Cardiac muscle cell (in vitro differentiated cells and primary cell): ENCODE results near the gene NEURL4. TPM values are rescaled to one million over a fixed set of nuclear protein-coding genes. Genes with fewer than 3 reads are reported as not detected.

ENCODE experiments used
- DNase-seq, 2 donors: peaks; one replicate each; pipeline versions ENCODE4 v3.0.0 to v3.0.0-alpha.2; 2010 to 2017; ENCODE audit warnings: low read depth in 1 of 2, low spot score in 1 of 2
- H3K27ac ChIP-seq: fragments of 200-600 bp; sonication (generic); 2 replicates; pipeline ENCODE4 v1.5.1; 2016
- H3K27me3 ChIP-seq: fragments of 200-600 bp; sonication (generic); 2 replicates; pipeline ENCODE4 v1.6.0; 2016; ENCODE audit warnings: control low read depth
- H3K36me3 ChIP-seq: fragments of 200-600 bp; sonication (generic); 2 replicates; pipeline ENCODE4 v1.5.1; 2016; ENCODE audit warnings: control low read depth
- H3K4me1 ChIP-seq: fragments of 200-600 bp; sonication (generic); 2 replicates; pipeline ENCODE4 v1.8.1; 2017; ENCODE audit warnings: low read depth, mild to moderate bottlenecking, mixed run types
- H3K4me3 ChIP-seq: fragments of 200-600 bp; sonication (generic); 2 replicates; pipeline ENCODE4 v1.5.1; 2016; ENCODE audit warnings: mild to moderate bottlenecking
- H3K9me3 ChIP-seq: fragments of 200-600 bp; sonication (generic); 2 replicates; pipeline ENCODE4 v1.5.1; 2017; ENCODE audit warnings: low read depth, mild to moderate bottlenecking, control low read depth
- polyA plus RNA-seq: library from polyadenylated mRNA; unstranded; fragments of >200 nt; fragmentation: Nextera tagmentation; extraction: Ambion mirVana; gene quantifications from 2 replicates; pipeline ENCODE4 v1.2.1, GENCODE V29; 2016
- total RNA-seq: library from RNA; depleted of rRNA; stranded (reverse); fragments of >200 nt; gene quantifications from 2 replicates; pipeline ENCODE4 v1.2.3, GENCODE V29; 2016
- TF ChIP-seq, protein P1 (sequence below): IDR thresholded peaks from 2 replicates; pipeline ENCODE4 v1.5.1; 2012; ENCODE audit warnings: low read depth, mild to moderate bottlenecking, low read length

NEURL4 gene
- total and polyA plus RNA-seq, 2 experiments from 2014 or later = 15.5 to 32.4 TPM

DNA sequence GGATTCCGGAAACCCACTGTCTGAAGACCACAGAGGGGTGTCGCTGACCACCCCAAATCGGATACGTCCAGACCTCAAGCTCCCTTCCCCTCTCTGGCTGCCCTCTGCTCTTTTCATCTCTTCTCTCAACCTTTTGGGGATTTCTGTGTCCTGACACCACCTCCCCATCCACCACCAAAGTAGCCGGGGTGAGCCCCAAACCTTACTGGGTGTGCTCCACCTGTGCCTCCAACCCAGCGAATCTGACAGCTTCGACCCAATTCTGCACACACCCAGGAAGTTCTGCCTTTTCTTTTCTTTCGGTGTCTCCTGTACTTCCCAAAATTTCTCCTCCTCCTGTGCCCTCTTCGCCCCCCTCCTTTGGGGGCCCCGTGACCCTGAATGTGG, 23.4 kb upstream of the NEURL4 start:
- peaks cover 13% of the 10 kb centered on the region for H3K4me1 ChIP-seq
- TF ChIP-seq, protein P1, sequence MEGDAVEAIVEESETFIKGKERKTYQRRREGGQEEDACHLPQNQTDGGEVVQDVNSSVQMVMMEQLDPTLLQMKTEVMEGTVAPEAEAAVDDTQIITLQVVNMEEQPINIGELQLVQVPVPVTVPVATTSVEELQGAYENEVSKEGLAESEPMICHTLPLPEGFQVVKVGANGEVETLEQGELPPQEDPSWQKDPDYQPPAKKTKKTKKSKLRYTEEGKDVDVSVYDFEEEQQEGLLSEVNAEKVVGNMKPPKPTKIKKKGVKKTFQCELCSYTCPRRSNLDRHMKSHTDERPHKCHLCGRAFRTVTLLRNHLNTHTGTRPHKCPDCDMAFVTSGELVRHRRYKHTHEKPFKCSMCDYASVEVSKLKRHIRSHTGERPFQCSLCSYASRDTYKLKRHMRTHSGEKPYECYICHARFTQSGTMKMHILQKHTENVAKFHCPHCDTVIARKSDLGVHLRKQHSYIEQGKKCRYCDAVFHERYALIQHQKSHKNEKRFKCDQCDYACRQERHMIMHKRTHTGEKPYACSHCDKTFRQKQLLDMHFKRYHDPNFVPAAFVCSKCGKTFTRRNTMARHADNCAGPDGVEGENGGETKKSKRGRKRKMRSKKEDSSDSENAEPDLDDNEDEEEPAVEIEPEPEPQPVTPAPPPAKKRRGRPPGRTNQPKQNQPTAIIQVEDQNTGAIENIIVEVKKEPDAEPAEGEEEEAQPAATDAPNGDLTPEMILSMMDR = peak; percentile 52
- no peak for DNase-seq
- H3K27me3 ChIP-seq = no peaks in the 10 kb centered on the region
- no peaks in the 10 kb centered on the region for H3K36me3 ChIP-seq
- H3K4me3 ChIP-seq = peak overlapping the region; percentile 54
- H3K27ac ChIP-seq = peak overlapping the region; percentile 97
- H3K9me3 ChIP-seq = no peaks in the 10 kb centered on the region

DNA sequence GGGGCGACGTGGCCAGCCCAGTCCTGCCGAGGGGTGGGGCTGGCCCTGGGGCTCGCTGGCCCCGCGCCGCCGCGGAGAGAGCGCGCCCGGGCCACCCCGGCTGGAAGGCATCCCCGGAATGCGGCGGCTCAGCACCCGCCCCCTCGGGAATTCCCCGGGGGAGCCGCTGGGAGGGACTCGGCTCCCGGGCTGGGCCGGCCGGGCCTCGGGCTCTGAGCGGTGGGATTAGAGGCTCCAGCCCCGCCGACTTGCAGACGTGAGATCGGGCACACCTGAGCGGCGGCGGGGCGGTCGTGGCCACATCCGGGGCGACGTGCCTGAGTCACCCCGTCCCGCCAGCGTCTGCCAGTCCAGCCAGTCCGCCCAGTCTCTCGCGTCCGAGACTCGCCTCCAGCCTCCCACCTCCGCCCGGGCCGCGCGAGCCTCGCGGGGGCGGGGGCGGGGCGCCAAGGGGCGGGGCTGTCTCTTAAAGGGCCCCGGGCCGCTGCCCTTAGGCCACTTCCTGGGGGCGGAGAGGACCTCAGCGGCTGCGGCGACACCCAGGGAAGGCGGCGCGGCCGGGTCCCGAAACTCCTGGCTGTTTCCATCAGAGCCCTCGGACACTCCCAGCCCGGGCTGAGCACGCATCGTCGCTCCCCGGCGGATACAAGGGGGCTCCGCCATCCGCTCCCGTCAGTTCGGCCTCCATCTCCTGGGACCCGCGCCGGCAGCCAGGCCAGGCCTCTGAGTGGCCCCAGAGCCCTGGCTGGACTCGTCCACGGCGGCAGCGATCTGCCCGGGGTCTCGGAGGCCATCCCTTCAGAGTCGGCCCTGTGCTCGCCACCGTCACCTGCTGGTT, 22.7 kb upstream of the NEURL4 start, which contains the start of gene KCTD11:
TSS of gene KCTD11 (plus strand) at position 498 of the 838 bp plus-strand sequence.
- peak within 1 kb of the TSS; percentile 97 for H3K27ac ChIP-seq
- TF ChIP-seq, protein P1 = no peak
- H3K9me3 ChIP-seq = no peaks in the 10 kb centered on the region
- DNase-seq = peak; percentile 94 to 96
- H3K27me3 ChIP-seq = no peaks in the 10 kb centered on the region
- H3K4me3 ChIP-seq = peak within 1 kb of the TSS; percentile 54
- H3K4me1 ChIP-seq = peaks cover 13% of the 10 kb centered on the region
- no peaks in the 10 kb centered on the region for H3K36me3 ChIP-seq

DNA sequence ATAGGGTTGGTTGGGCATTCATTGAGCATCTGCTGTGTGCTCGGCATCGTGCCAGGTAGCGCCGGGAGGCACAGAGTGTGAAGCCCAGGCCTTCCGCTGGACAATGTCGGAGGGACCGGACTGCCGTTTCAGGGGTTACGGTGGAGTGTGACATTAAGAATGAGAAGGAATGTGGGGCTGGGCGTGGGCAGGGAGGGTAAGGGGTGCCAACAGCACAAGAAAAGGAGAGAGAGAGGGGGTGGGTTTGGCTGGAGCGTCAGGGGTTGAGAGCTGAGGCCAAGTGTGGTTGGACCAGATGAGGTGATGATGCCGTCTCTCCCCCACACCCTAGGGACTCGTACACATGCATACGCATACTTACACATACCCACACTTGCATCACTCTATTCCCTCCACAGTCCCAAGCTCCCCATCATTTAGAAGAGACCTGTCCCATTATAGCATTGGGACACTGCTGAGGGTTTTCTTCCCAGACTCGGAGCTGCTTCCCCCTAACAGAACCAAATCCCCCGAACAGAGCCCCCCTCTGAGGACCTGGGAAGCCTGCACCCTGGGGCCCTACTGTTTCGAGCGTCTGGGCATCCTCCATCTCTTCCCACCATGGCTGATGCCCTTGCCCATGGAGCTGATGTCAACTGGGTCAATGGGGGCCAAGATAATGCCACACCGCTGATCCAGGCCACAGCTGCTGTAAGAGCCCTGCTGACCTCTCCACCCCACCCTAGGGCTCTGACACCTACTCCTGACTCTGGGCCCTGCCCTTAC, 19.5 kb upstream of the NEURL4 start:
- no peaks in the 10 kb centered on the region for H3K9me3 ChIP-seq
- TF ChIP-seq, protein P1 = no peak
- H3K36me3 ChIP-seq = no peaks in the 10 kb centered on the region
- H3K4me1 ChIP-seq = peaks cover 13% of the 10 kb centered on the region
- peak in 1 of 2 donors; percentile 62 for DNase-seq
- no peaks in the 10 kb centered on the region for H3K27me3 ChIP-seq
- H3K4me3 ChIP-seq = no peak overlapping the region
- H3K27ac ChIP-seq = no peak overlapping the region

DNA sequence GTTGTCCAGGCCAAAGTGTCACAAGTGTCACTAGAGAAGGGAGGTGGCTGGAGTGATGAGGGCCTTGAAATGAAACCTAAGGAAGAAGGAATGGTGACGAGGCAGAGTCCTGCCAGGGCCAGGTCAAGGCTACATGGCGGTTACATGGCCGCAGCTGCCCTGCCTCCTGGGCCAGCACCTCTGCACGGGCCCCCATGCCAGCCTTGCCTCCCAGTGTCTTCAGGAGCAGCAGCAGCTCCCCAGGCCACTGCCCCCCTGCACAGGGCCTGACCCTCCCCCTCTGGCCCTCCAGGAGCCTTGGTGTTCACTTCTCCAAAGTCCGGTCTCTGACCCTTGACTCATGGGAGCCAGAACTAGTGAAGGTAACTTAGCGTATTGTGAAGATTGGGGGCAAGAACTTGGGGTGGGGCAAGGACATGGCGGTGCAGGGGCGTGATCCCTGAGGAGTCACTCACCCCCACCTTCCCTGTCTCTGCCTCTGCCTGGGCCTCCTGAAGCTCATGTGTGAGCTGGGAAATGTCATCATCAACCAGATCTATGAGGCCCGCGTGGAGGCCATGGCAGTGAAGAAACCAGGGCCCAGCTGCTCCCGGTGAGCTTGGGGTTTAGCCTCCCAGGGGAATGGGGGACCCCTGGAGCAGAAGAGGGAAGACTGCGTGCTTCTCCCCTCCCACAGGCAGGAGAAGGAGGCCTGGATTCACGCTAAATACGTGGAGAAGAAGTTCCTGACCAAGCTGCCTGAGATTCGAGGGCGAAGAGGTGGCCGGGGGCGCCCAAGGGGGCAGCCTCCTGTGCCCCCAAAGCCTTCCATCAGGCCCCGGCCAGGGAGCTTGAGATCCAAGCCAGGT, 18.7 kb upstream of the NEURL4 start:
- Histone ChIP-seq H3K27me3 (no peaks in the 10 kb centered on the region), H3K4me1 (peaks cover 11% of the 10 kb centered on the region), H3K4me3 (no peak overlapping the region), H3K36me3 (no peaks in the 10 kb centered on the region), H3K27ac (peak overlapping the region; percentile 58), H3K9me3 (no peaks in the 10 kb centered on the region)
- TF ChIP-seq, protein P1 = no peak
- DNase-seq = no peak
